ENCODE results near the gene GFRA1. TPM values are rescaled to one million over a fixed set of nuclear protein-coding genes. Genes with fewer than 3 reads are reported as not detected.

The GFRA1 gene
- total RNA-seq, 2 experiments from 2014 or later: not detected

DNA sequence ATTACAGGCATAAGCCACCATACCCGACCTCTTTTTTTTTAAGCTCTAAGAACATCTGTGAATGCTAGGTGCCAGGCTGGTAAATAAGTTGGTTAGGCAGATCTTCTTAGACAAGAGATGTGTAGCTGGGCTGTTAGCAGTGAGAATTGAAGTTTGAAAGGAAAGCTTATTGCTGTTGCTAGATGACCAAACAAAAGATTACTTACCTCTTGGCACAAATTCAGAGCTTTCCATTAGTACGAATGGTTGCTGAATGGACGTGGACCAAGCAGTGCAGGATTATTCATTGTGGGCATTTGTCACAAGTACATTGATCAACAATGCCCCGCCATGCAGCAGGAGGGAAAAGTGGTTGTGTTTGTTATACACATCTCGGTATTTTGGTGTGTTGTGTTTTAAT, 131.2 kb downstream of the GFRA1 start:
- intact Hi-C loops (cut with micrococcal nuclease): no loop called here
- Mint-ChIP-seq H3K4me1 (ENCODE audit: low read depth) (peaks cover 5% of the 10 kb centered on the region), H3K27me3 (no peaks in the 10 kb centered on the region), H3K27ac (no peak overlapping the region), H3K36me3 (ENCODE audit: low read depth) (no peaks in the 10 kb centered on the region), H3K9me3 (no peaks in the 10 kb centered on the region), H3K4me3 (no peak overlapping the region)
- ATAC-seq (no peak), DNase-seq (no peak)
- TF ChIP-seq CTCF (IDR thresholded peaks at IDR 0.05): no peak
- POLR2A ChIA-PET: no interaction called here
- CTCF ChIA-PET: no interaction called here

DNA sequence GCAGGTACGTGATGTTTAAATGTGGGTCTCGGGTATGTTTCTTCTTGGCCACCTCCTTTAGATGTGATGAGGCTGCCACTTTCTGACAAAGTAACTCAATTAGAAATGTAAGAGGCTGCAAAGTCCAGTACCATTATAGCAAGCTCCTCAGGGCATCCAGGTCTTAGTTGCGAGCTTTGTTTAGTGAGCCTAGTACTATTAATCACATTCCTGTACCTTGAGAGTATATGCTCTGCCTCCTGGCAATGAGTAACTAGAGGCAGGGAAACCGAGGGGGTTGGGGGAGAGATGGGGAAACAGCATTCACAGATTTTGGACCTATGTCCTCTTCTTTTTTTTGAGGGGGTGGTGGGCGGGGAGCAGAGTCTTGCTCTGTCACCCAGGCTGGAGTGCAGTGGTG, 131.8 kb downstream of the GFRA1 start:
- TF ChIP-seq CTCF (IDR thresholded peaks at IDR 0.05): no peak
- H3K9me3 Mint-ChIP-seq: no peaks in the 10 kb centered on the region
- POLR2A ChIA-PET: no interaction called here
- ATAC-seq: no peak
- H3K4me3 Mint-ChIP-seq: no peak overlapping the region
- H3K27ac Mint-ChIP-seq: no peak overlapping the region
- intact Hi-C loops (cut with micrococcal nuclease): no loop called here
- CTCF ChIA-PET: no interaction called here
- peaks cover under 1% of the 10 kb centered on the region for H3K4me1 Mint-ChIP-seq (ENCODE audit: low read depth)
- DNase-seq: no peak
- H3K27me3 Mint-ChIP-seq: no peaks in the 10 kb centered on the region
- no peaks in the 10 kb centered on the region for H3K36me3 Mint-ChIP-seq (ENCODE audit: low read depth)

DNA sequence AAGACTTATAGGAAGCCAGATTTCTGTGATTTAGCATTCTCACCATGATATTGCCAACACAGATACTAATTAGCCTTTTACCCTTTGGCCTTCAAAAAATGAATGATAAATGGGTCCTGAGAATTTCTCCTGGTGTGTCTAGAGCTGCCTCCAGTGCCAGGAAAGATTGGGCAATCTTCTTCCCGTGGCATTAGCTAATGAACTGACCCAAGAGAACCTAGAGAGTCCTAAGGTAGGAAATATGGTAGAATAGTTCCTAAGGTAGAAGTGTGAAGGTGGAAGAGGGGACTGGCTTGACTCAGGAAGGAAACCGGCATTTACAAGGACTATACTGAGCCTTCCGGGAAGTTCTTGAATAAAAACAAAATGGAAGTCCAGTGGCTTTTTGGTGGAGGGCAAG, 133.1 kb downstream of the GFRA1 start:
- no peak overlapping the region for H3K4me3 Mint-ChIP-seq
- ChIA-PET POLR2A (no interaction called here), CTCF (no interaction called here)
- H3K9me3 Mint-ChIP-seq: no peaks in the 10 kb centered on the region
- no peaks in the 10 kb centered on the region for H3K4me1 Mint-ChIP-seq (ENCODE audit: low read depth)
- no peak for TF ChIP-seq CTCF (IDR thresholded peaks at IDR 0.05)
- H3K36me3 Mint-ChIP-seq (ENCODE audit: low read depth): no peaks in the 10 kb centered on the region
- no peak overlapping the region for H3K27ac Mint-ChIP-seq
- DNase-seq: no peak
- no peaks in the 10 kb centered on the region for H3K27me3 Mint-ChIP-seq
- no peak for ATAC-seq
- intact Hi-C loops (cut with micrococcal nuclease): no loop called here

DNA sequence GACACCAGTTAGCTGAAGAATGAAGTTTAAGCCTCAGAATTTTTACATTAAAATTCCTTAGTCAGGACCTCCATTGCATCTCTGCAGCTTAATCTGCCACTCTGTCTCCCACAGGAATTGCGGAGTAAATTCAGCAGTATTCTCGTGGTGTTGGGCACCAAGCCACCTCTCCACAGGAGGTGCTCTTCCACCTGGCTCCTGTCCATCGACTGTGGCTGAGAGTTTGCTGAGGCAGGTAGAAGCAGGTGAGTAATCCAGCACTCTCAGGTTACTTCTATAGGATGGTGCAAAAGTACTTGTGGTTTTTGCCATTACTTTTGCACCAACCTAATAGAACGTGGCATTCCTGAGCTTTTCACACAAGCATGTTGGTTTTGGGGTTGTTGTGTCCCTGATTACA, 134.1 kb downstream of the GFRA1 start:
- no peaks in the 10 kb centered on the region for H3K27me3 Mint-ChIP-seq
- no peaks in the 10 kb centered on the region for H3K4me1 Mint-ChIP-seq (ENCODE audit: low read depth)
- DNase-seq (no peak), ATAC-seq (no peak)
- no peak overlapping the region for H3K27ac Mint-ChIP-seq
- CTCF ChIA-PET: interaction anchor here (1.1 kb wide), 1 partner anchor 14 kb away, joined by 3 read pairs; no protein-coding TSS in a partner anchor
- intact Hi-C loops (cut with micrococcal nuclease): no loop called here
- no peaks in the 10 kb centered on the region for H3K9me3 Mint-ChIP-seq
- no peak for TF ChIP-seq CTCF (IDR thresholded peaks at IDR 0.05)
- no peak overlapping the region for H3K4me3 Mint-ChIP-seq
- H3K36me3 Mint-ChIP-seq (ENCODE audit: low read depth): no peaks in the 10 kb centered on the region
- POLR2A ChIA-PET: no interaction called here

DNA sequence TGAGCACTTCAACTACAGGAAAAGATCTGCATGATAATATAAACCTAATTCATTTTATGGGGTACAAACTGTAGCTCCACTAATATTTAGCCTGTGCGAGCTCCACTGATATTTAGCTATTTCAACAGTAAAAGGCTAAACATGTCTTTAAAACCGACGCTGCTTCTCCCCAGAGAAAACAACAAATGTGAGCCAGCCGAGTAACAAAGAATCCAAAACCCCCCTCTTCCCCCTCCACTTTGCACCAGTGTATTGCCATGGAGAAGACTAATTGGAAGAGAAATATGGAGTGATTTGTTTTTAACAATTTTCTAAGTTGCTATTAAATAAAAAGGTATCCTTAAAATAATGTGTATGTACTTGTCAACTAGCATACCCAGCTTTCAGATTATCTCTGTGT, 136.7 kb downstream of the GFRA1 start:
- Mint-ChIP-seq H3K36me3 (ENCODE audit: low read depth) (no peaks in the 10 kb centered on the region), H3K4me3 (no peak overlapping the region), H3K27me3 (no peaks in the 10 kb centered on the region), H3K27ac (no peak overlapping the region), H3K9me3 (no peaks in the 10 kb centered on the region), H3K4me1 (ENCODE audit: low read depth) (no peaks in the 10 kb centered on the region)
- intact Hi-C loops (cut with micrococcal nuclease): no loop called here
- ATAC-seq (no peak), DNase-seq (no peak)
- ChIA-PET POLR2A (interaction anchor here (0.5 kb wide), 1 partner anchor 45 kb away, joined by 3 read pairs; no protein-coding TSS in a partner anchor), CTCF (interaction anchor here (1.8 kb wide), 1 partner anchor 15 kb away, joined by 7 read pairs; no protein-coding TSS in a partner anchor)
- no peak for TF ChIP-seq CTCF (IDR thresholded peaks at IDR 0.05)
